HL-60/S4 (cell line): Measurements from ENCODE around the gene SLC45A2.
"Not testable (repeated sequence)": the region's sequence is repeated elsewhere in the genome, so short reads cannot be mapped to it uniquely, and the experiment has no call there.

Source experiments
- in situ Hi-C: fragments of 300-500 bp; cut with MboI; formaldehyde crosslinking; loops from 2 replicates; pipeline ENCODE4 v1.14.3; 2022; ENCODE audit warnings: low sequenced_read_pairs

The SLC45A2 gene

GRCh38 chr5:33933723-33934169, 50.7 kb downstream of the SLC45A2 start:
- in situ Hi-C loops: no loop called here

- in situ Hi-C loops: no loop called here
Measured at GRCh38 chr5:33931136-33931535, 53.4 kb downstream of the SLC45A2 start.

- in situ Hi-C loops: loop anchor here (10.0 kb wide), 1 partner anchor 495 kb away; no protein-coding TSS in a partner anchor
Measured at GRCh38 chr5:33929925-33930690, 54.4 kb downstream of the SLC45A2 start.

GRCh38 chr5:33928283-33928682, 56.2 kb downstream of the SLC45A2 start:
- in situ Hi-C loops: loop anchor here (10.0 kb wide), 1 partner anchor 493 kb away; no protein-coding TSS in a partner anchor

GRCh38 chr5:33927685-33928084, 56.8 kb downstream of the SLC45A2 start:
- in situ Hi-C loops: loop anchor here (10.0 kb wide), 1 partner anchor 493 kb away; no protein-coding TSS in a partner anchor

GRCh38 chr5:33925278-33925677, 59.2 kb downstream of the SLC45A2 start:
- in situ Hi-C loops: loop anchor here (10.0 kb wide), 1 partner anchor 490 kb away; no protein-coding TSS in a partner anchor

- in situ Hi-C loops: loop anchor here (10.0 kb wide), 1 partner anchor 486 kb away; no protein-coding TSS in a partner anchor
Measured at GRCh38 chr5:33921002-33921401, 63.5 kb downstream of the SLC45A2 start.

- in situ Hi-C loops: not testable (repeated sequence)
Measured at GRCh38 chr5:33914844-33915243, 69.6 kb downstream of the SLC45A2 start.

GRCh38 chr5:33906248-33906647, 78.2 kb downstream of the SLC45A2 start:
- in situ Hi-C loops: not testable (repeated sequence)

- in situ Hi-C loops: no loop called here
Measured at GRCh38 chr5:33905381-33905780, 79.1 kb downstream of the SLC45A2 start.

GRCh38 chr5:33903118-33903517, 81.4 kb downstream of the SLC45A2 start:
- in situ Hi-C loops: no loop called here

- in situ Hi-C loops: no loop called here
Measured at GRCh38 chr5:33901156-33901555, 83.3 kb downstream of the SLC45A2 start.
